Right lobe of liver (tissue), 6 donors: Measurements from ENCODE around the gene FBXO17. TPM values are rescaled to one million over a fixed set of nuclear protein-coding genes. Genes with fewer than 3 reads are reported as not detected.

Experiments used
- ATAC-seq, 4 donors: fragments of 200-7000 bp; cut with Tn5 transposase; one replicate each; pipeline ENCODE4 v1.9.1; 2020; ENCODE audit warnings: mild to moderate bottlenecking in 4 of 4, moderate library complexity in 4 of 4
- DNase-seq, 3 donors: peaks; one replicate each; pipeline ENCODE4 v3.0.0-alpha.2; 2020
- H3K27ac ChIP-seq, 3 donors: fragments of 200-600 bp; one replicate each; pipeline ENCODE4 v1.8.0; 2022
- H3K27me3 ChIP-seq, 2 donors: fragments of 200-600 bp; one replicate each; pipeline ENCODE4 v1.8.0; 2022
- H3K36me3 ChIP-seq, 4 donors: fragments of 200-600 bp; sonication (generic) in 1 of 4; one replicate each; pipeline versions ENCODE4 v1.5.1 to v1.8.0; 2017 to 2022; ENCODE audit warnings: control low read depth in 1 of 4
- H3K4me1 ChIP-seq, 4 donors: fragments of 200-600 bp; sonication (generic) in 1 of 4; one replicate each; pipeline versions ENCODE4 v1.5.1 to v1.8.0; 2017 to 2022; ENCODE audit warnings: control low read depth in 1 of 4
- H3K4me3 ChIP-seq, 3 donors: fragments of 200-600 bp; one replicate each; pipeline ENCODE4 v1.8.0; 2022
- H3K9me3 ChIP-seq, 4 donors: fragments of 200-600 bp; sonication (generic) in 1 of 4; one replicate each; pipeline versions ENCODE4 v1.5.1 to v1.8.0; 2017 to 2022; ENCODE audit warnings: control low read depth in 1 of 4
- POLR2A ChIP-seq: fragments of 450-650 bp; IDR thresholded peaks from one replicate; pipeline ENCODE4 v1.6.1; 2017; ENCODE audit warnings: antibody characterized with exemption, mild to moderate bottlenecking
- WGBS: methylation state at CpG from one replicate; pipeline ENCODE4 v1.1.6; 2018; ENCODE audit warnings: low coverage, low lambda C conversion rate; ENCODE audit not compliant: insufficient coverage; ENCODE audit errors: missing lambda C conversion rate; 5-methylcytosine and 5-hydroxymethylcytosine counted together
- intact Hi-C, 2 donors: fragments of 100-400 bp; cut with DNase I; formaldehyde crosslinking; loops; one replicate each; pipeline versions ENCODE4 v1.11.2 to v1.14.1; 2022
- total RNA-seq, 6 experiments: library from RNA; depleted of rRNA in 2 of 6; stranded (reverse); fragments of >200 nt in 2 of 6; fragmentation: NEBNext Ultra II Directional in 3 of 6; extraction: Animal tissue kit (Norgen Biotek cat#: 25700) in 3 of 6; gene quantifications; one replicate each; pipeline versions ENCODE4 v1.1.0 to v1.2.4, GENCODE V29; 2016 to 2023
- TF ChIP-seq, protein P1 (sequence below), 4 donors: fragments of 200-600 bp in 3 of 4; fragments of 450-650 bp in 1 of 4; IDR thresholded peaks; one replicate each; pipeline versions ENCODE4 v1.5.1 to v1.8.0; 2016 to 2022; ENCODE audit warnings: antibody characterized with exemption in 4 of 4, mild to moderate bottlenecking in 2 of 4
- donor health status: DM: no; HTN: yes; CAD: no.
- donor health status: DM: no; HTN: no; CAD: no.
- donor health status: DM: no; HTN: no; CAD: no.
- donor health status: DM: no; HTN: yes; CAD: no.
- donor health status: DM: no; HTN: yes; CAD: no.

The FBXO17 gene
- total RNA-seq, 6 experiments from 2014 or later, result 19.9 to 57.9 (median 36.7) TPM

GRCh38 chr19:38977445-38978325 lies 2.1 kb upstream of the FBXO17 start:
- 46% methylated on average over 11 of the region's 15 CpGs for WGBS
- H3K27ac ChIP-seq, result peak overlapping the region; percentile 82 to 86 (median 84)

DNA sequence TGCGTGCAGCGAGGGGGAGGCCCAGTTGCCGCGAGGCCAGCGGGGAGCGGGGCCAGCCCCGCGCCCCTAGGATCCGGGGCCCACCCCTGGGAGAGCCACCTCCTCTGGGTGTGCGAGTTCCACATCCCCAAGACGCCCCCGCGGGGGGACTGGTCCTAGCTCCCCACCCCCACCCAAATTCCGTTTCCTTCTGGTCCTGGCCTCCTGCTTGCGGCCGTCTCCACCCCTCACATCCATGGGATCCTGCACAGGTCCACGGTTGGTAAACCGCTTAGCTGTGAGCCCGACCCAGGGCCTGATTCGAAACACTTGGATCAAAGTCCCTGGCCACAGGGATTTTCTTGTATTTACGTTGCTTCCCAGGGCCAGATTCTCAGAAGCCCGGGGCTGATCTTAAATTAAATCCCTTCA lies 324 bp upstream of the FBXO17 start:
- 19% methylated on average over 6 of the region's 22 CpGs for WGBS
- no peaks in the 10 kb centered on the region for H3K27me3 ChIP-seq
- H3K4me3 ChIP-seq, result peak overlapping the region; percentile 80 to 82 (median 80)
- ATAC-seq (peak; percentile 27 to 54 (median 46)), DNase-seq (peak in 2 of 3 donors; percentile 66)
- no peaks in the 10 kb centered on the region for H3K36me3 ChIP-seq
- intact Hi-C loops, result no loop called here
- H3K27ac ChIP-seq, result peak overlapping the region; percentile 82 to 86 (median 84)
- TF ChIP-seq, protein P1, sequence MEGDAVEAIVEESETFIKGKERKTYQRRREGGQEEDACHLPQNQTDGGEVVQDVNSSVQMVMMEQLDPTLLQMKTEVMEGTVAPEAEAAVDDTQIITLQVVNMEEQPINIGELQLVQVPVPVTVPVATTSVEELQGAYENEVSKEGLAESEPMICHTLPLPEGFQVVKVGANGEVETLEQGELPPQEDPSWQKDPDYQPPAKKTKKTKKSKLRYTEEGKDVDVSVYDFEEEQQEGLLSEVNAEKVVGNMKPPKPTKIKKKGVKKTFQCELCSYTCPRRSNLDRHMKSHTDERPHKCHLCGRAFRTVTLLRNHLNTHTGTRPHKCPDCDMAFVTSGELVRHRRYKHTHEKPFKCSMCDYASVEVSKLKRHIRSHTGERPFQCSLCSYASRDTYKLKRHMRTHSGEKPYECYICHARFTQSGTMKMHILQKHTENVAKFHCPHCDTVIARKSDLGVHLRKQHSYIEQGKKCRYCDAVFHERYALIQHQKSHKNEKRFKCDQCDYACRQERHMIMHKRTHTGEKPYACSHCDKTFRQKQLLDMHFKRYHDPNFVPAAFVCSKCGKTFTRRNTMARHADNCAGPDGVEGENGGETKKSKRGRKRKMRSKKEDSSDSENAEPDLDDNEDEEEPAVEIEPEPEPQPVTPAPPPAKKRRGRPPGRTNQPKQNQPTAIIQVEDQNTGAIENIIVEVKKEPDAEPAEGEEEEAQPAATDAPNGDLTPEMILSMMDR (IDR thresholded peaks at IDR 0.05), result no peak
- TF ChIP-seq POLR2A, result no peak
- H3K9me3 ChIP-seq, result peaks cover 0 to 3% (median 0%) of the 10 kb centered on the region in 4 donors
- H3K4me1 ChIP-seq, result peaks cover 0 to 41% (median 10%) of the 10 kb centered on the region in 4 donors

More at GRCh38 chr19:38977445-38978325, 2.1 kb upstream of the FBXO17 start:
- intact Hi-C loops, result no loop called here
- TF ChIP-seq, protein P1 (IDR thresholded peaks at IDR 0.05), result no peak
- no peak for TF ChIP-seq POLR2A
- no peaks in the 10 kb centered on the region for H3K36me3 ChIP-seq
- H3K9me3 ChIP-seq, result peaks cover 0 to 3% (median 0%) of the 10 kb centered on the region in 4 donors
- H3K4me1 ChIP-seq, result peaks cover 0 to 50% (median 12%) of the 10 kb centered on the region in 4 donors
- no peak overlapping the region for H3K4me3 ChIP-seq
- ATAC-seq, result peak in 1 of 4 donors; percentile 17
- DNase-seq, result no peak
- no peaks in the 10 kb centered on the region for H3K27me3 ChIP-seq

- ATAC-seq (peak in 1 of 4 donors; percentile 1), DNase-seq (no peak)
- Histone ChIP-seq H3K4me1 (peaks cover 0 to 34% (median 8%) of the 10 kb centered on the region in 4 donors), H3K4me3 (peak overlapping the region; percentile 80 to 82 (median 80)), H3K36me3 (no peaks in the 10 kb centered on the region), H3K27ac (peak overlapping the region; percentile 82 to 86 (median 84)), H3K9me3 (no peaks in the 10 kb centered on the region), H3K27me3 (no peaks in the 10 kb centered on the region)
- intact Hi-C loops, result no loop called here
- WGBS, result 23% methylated on average over 15 of the region's 19 CpGs
- no peak for TF ChIP-seq POLR2A
Measured at GRCh38 chr19:38974624-38975213, 823 bp downstream of the FBXO17 start.

- no peaks in the 10 kb centered on the region for H3K9me3 ChIP-seq
- WGBS, result 67% methylated on average over 1 of the region's 2 CpGs
- H3K4me1 ChIP-seq, result peaks cover 0 to 10% (median 3%) of the 10 kb centered on the region in 4 donors
- DNase-seq (no peak), ATAC-seq (no peak)
- H3K27me3 ChIP-seq, result no peaks in the 10 kb centered on the region
- H3K36me3 ChIP-seq, result peaks cover 0 to 4% (median 1%) of the 10 kb centered on the region in 4 donors
- no peak for TF ChIP-seq POLR2A
- TF ChIP-seq, protein P1 (IDR thresholded peaks at IDR 0.05), result no peak
- no peak overlapping the region for H3K27ac ChIP-seq
- intact Hi-C loops, result no loop called here
- no peak overlapping the region for H3K4me3 ChIP-seq
Measured at GRCh38 chr19:38971672-38972071, 3.9 kb downstream of the FBXO17 start.
